Measurements from ENCODE around the gene GLIPR2.

GLIPR2 gene

DNA sequence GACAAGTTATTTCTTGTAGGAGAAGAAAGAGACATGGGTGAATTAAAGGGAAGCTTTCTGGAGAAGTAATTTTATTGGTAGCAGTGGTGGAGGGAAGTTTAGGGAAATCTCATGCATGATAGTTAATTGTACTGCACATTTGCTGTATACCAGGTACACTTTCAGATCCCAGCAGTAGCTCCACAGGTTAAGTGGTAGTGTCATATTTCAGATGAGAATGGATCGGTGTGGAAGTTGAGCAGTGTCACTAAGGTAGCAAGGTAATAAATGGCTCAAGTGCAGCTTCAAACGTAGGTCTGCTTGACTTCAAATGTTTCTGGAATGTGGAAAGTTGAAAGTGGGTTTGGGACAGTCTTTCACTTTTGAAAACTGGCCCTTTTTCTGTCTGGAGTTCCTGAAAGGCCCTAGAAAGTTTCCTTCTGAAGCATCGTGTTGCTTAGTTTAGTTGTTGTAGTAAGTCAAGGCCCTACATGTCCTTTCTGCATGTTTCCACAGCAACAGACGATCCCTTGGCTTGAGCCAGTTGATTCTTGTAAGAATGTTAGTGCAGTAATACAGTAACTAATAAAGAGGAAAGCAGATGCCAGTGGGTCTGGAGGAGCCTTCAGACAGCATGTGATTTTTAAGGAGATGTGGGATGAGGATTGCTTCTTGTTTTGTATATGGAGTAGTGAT, 57.9 kb downstream of the GLIPR2 start:
- TF ChIP-seq FOXP2 (optimal IDR thresholded peaks at IDR 0.05; ENCODE audit: control extremely low read depth, extremely low read length, insufficient read depth) (no peak), EZH2 (IDR thresholded peaks at IDR 0.05) (no peak), POLR2AphosphoS5 (IDR thresholded peaks at IDR 0.05; ENCODE audit: borderline replicate concordance, low read depth, low read length) (no peak)
- Histone ChIP-seq H3K4me3 (no peak overlapping the region), H3K36me3 (ENCODE audit: insufficient read depth, low read length) (peaks cover 37% of the 10 kb centered on the region), H3K9ac (ENCODE audit: insufficient read length) (peak overlapping the region; percentile 7), H3K27ac (no peak overlapping the region), H3K9me3 (ENCODE audit: low read depth, low read length) (no peaks in the 10 kb centered on the region)
- no peak for DNase-seq (ENCODE audit: low read depth, low spot score)

DNA sequence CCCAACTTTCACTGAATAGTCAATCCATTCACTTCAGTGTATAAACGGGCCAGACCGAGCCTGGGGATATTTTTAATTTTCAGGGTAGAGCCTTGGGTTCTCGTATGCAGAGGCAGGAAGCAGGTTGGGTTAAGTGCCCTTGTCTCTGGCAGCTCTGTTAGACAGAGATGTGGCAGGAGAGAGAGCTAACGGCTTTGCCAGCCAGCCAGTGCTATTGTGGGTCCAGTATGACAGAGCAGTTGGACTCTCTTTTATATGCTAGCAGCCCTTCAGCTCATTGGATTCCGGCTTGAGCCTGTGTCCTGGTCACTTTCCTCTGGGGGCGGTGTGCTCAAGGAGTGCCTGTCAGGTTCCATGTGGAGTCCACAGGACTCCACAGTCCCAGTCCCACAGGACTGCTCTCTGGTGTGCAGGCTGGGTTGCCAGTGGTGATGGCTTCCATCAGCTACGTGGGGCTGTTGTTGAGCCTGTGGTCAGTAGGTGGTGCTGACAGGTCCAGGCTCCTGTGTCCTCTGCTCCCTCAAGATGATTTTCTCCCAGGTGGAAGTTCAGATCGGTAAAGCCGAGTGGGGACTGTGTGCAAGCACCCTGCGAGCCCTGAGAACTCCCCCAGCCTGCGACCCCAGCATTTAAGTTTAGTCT, 68.5 kb downstream of the GLIPR2 start:
- Histone ChIP-seq H3K36me3 (ENCODE audit: insufficient read depth, low read length) (peaks cover 95% of the 10 kb centered on the region), H3K9ac (ENCODE audit: insufficient read length) (no peak overlapping the region), H3K4me3 (no peak overlapping the region), H3K27ac (no peak overlapping the region), H3K9me3 (ENCODE audit: low read depth, low read length) (no peaks in the 10 kb centered on the region)
- TF ChIP-seq POLR2AphosphoS5 (IDR thresholded peaks at IDR 0.05; ENCODE audit: borderline replicate concordance, low read depth, low read length): no peak
- TF ChIP-seq EZH2 (IDR thresholded peaks at IDR 0.05): no peak
- no peak for TF ChIP-seq FOXP2 (optimal IDR thresholded peaks at IDR 0.05; ENCODE audit: control extremely low read depth, extremely low read length, insufficient read depth)
- DNase-seq (ENCODE audit: low read depth, low spot score): no peak

DNA sequence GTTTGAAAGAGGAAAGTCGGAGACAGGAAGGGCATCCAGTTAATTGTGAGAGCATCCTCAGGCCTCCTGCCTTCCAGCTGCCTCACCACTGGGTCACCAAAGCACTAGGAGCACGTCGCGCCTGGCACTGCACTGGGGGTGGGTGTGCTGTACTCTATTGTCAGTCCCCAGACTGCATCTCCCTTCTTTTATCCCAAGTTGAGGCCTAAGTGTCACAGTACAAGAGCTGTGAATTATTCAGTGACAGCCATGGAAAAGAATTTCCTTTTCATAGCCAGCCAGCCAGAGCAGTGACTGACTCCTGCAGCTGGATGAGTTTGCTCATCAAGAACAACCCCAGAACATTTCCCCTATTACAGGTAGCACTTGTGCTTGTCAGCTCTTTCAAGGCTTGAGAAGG, 70.5 kb downstream of the GLIPR2 start:
- Histone ChIP-seq H3K36me3 (ENCODE audit: insufficient read depth, low read length) (peaks cover 95% of the 10 kb centered on the region), H3K27ac (no peak overlapping the region), H3K4me3 (no peak overlapping the region), H3K9me3 (ENCODE audit: low read depth, low read length) (no peaks in the 10 kb centered on the region), H3K9ac (ENCODE audit: insufficient read length) (no peak overlapping the region)
- no peak for DNase-seq (ENCODE audit: low read depth, low spot score)
- TF ChIP-seq POLR2AphosphoS5 (IDR thresholded peaks at IDR 0.05; ENCODE audit: borderline replicate concordance, low read depth, low read length) (no peak), FOXP2 (optimal IDR thresholded peaks at IDR 0.05; ENCODE audit: control extremely low read depth, extremely low read length, insufficient read depth) (no peak), EZH2 (IDR thresholded peaks at IDR 0.05) (no peak)

DNA sequence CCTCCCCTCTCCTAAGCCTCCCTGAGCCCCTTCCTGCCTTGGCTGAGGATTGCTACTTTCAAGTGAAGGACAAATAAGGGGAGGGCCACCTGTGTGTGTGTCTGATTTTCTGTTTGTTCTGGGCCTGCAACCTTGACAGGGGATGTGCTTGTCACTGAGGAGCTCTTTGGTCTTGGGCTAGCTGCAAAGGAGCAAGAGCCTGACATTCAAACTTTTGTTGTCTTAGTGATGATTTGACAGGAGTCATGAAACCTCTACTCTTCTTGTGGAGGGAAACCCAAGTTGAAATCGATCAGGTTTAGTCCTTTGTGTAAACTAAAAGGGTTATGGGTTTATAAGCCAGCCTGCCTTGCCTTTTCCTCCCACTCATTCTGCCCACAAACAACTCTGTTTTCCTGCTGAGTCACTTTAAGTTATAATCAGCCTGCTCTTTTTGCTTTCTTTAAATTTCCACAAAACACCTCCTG, 71.0 kb downstream of the GLIPR2 start:
- DNase-seq (ENCODE audit: low read depth, low spot score): no peak
- H3K36me3 ChIP-seq (ENCODE audit: insufficient read depth, low read length): peaks cover 95% of the 10 kb centered on the region
- no peak overlapping the region for H3K4me3 ChIP-seq
- no peak overlapping the region for H3K27ac ChIP-seq
- H3K9ac ChIP-seq (ENCODE audit: insufficient read length): no peak overlapping the region
- TF ChIP-seq POLR2AphosphoS5 (IDR thresholded peaks at IDR 0.05; ENCODE audit: borderline replicate concordance, low read depth, low read length): no peak
- TF ChIP-seq FOXP2 (optimal IDR thresholded peaks at IDR 0.05; ENCODE audit: control extremely low read depth, extremely low read length, insufficient read depth): no peak
- no peak for TF ChIP-seq EZH2 (IDR thresholded peaks at IDR 0.05)
- H3K9me3 ChIP-seq (ENCODE audit: low read depth, low read length): no peaks in the 10 kb centered on the region

DNA sequence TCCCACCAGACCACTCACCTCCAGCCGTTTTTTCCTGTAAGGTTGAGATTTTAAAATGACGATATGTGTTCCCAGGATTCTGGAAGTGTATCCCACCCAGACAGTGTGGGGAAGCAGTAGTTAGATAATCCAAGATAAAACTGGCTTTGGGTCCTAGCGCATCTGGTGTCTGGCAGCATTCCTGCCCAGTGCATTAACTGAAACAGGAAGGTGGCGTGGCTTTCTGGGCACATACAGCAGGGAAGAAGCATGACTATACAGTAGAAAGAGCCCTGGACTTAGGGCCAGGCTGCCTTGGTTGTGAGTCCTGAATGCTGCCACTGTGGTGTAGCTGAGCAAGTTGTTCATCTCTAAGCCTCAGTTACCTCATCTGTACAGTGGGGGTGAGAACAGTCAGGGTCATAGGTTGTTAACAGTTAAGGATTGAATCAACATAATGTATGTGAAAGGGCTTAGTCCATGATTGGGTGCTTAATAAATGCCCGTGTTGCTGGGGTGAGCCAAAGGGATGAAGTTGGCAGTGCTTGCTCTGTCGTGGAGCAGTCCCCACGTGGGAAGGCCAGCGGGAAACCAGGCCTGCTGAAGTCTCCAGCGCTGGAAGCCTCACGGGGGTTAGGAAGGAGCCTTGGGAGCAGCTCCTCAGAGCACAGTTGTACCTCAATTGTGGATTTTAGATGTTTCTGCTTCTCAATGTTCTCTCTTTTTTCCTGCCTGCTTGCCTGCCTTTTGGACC, 72.2 kb downstream of the GLIPR2 start:
- Histone ChIP-seq H3K4me3 (no peak overlapping the region), H3K9ac (ENCODE audit: insufficient read length) (no peak overlapping the region), H3K27ac (no peak overlapping the region), H3K9me3 (ENCODE audit: low read depth, low read length) (no peaks in the 10 kb centered on the region), H3K36me3 (ENCODE audit: insufficient read depth, low read length) (peaks cover 95% of the 10 kb centered on the region)
- no peak for TF ChIP-seq FOXP2 (optimal IDR thresholded peaks at IDR 0.05; ENCODE audit: control extremely low read depth, extremely low read length, insufficient read depth)
- TF ChIP-seq EZH2 (IDR thresholded peaks at IDR 0.05): no peak
- TF ChIP-seq POLR2AphosphoS5 (IDR thresholded peaks at IDR 0.05; ENCODE audit: borderline replicate concordance, low read depth, low read length): no peak
- no peak for DNase-seq (ENCODE audit: low read depth, low spot score)

DNA sequence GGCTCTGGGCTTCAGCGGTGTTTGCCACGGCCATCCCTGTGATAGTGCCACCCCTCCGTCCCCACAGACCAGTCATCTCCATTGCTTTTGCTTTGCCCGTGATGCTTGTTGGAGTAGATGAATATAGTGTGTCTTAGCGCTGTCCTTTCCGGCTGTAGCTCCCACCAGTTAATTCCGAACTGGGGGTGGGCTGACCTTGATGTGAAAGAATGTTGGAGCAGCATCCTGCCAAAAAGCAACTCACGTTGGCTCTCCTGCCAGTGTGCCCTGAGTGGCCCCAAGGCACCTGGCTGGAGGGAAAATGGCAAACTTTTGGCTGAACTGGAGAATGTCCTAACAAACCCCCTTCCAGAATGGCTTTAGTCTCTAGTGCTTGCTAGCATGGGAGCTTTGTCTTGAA, 74.2 kb downstream of the GLIPR2 start:
- H3K36me3 ChIP-seq (ENCODE audit: insufficient read depth, low read length): peaks cover 87% of the 10 kb centered on the region
- TF ChIP-seq EZH2 (IDR thresholded peaks at IDR 0.05) (no peak), FOXP2 (optimal IDR thresholded peaks at IDR 0.05; ENCODE audit: control extremely low read depth, extremely low read length, insufficient read depth) (no peak), POLR2AphosphoS5 (IDR thresholded peaks at IDR 0.05; ENCODE audit: borderline replicate concordance, low read depth, low read length) (no peak)

DNA sequence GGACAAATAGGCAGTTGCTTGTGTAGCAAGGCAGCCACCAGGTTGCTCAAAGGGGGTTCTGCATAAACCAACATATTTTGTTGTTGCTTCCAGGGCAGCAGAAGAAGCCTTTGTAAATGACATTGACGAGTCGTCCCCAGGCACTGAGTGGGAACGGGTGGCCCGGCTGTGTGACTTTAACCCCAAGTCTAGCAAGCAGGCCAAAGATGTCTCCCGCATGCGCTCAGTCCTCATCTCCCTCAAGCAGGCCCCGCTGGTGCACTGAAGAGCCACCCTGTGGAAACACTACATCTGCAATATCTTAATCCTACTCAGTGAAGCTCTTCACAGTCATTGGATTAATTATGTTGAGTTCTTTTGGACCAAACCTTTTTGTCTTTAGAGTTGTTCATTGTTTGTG, 75.0 kb downstream of the GLIPR2 start:
- TF ChIP-seq FOXP2 (optimal IDR thresholded peaks at IDR 0.05; ENCODE audit: control extremely low read depth, extremely low read length, insufficient read depth) (no peak), POLR2AphosphoS5 (IDR thresholded peaks at IDR 0.05; ENCODE audit: borderline replicate concordance, low read depth, low read length) (no peak), EZH2 (IDR thresholded peaks at IDR 0.05) (no peak)
- Histone ChIP-seq H3K27ac (no peak overlapping the region), H3K9ac (ENCODE audit: insufficient read length) (no peak overlapping the region), H3K9me3 (ENCODE audit: low read depth, low read length) (no peaks in the 10 kb centered on the region), H3K4me3 (no peak overlapping the region), H3K36me3 (ENCODE audit: insufficient read depth, low read length) (peaks cover 82% of the 10 kb centered on the region)
- no peak for DNase-seq (ENCODE audit: low read depth, low spot score)

More for the DNA sequence above, 74.2 kb downstream of the GLIPR2 start:
- no peak overlapping the region for H3K4me3 ChIP-seq
- no peak overlapping the region for H3K9ac ChIP-seq (ENCODE audit: insufficient read length)
- H3K27ac ChIP-seq: 0 out of 2 replicates have a peak overlapping the region, but pooled peaks have one; percentile 17
- no peaks in the 10 kb centered on the region for H3K9me3 ChIP-seq (ENCODE audit: low read depth, low read length)
- no peak for DNase-seq (ENCODE audit: low read depth, low spot score)

DNA sequence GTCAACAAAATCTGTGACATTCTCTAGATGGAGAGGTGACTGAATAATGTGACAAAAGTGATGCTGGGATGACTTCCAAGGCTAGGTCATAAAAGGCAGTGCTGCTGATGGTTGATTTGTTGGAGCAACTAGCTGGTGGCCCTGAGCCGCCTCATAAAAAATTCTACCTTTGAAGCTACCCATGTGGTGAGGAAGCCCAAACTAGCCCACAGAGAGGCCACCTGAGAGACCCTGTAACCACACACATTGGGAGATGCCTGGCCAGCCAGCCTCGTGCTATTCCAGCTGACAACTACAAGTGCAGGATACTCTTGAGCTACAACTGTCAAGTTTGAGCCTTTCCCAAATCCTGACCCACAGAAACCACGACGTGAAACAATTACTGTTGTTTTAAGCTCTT, 76.9 kb downstream of the GLIPR2 start:
- H3K9ac ChIP-seq (ENCODE audit: insufficient read length): no peak overlapping the region
- DNase-seq (ENCODE audit: low read depth, low spot score): no peak
- no peak for TF ChIP-seq EZH2 (IDR thresholded peaks at IDR 0.05)
- TF ChIP-seq POLR2AphosphoS5 (IDR thresholded peaks at IDR 0.05; ENCODE audit: borderline replicate concordance, low read depth, low read length): no peak
- TF ChIP-seq FOXP2 (optimal IDR thresholded peaks at IDR 0.05; ENCODE audit: control extremely low read depth, extremely low read length, insufficient read depth): no peak
- peaks cover 78% of the 10 kb centered on the region for H3K36me3 ChIP-seq (ENCODE audit: insufficient read depth, low read length)
- H3K27ac ChIP-seq: no peak overlapping the region
- no peak overlapping the region for H3K4me3 ChIP-seq
- no peaks in the 10 kb centered on the region for H3K9me3 ChIP-seq (ENCODE audit: low read depth, low read length)
